COLO668 (cell line): ENCODE data around the gene NUCB1.

Experiments used
- DNase-seq: peaks from one replicate; lab custom pipeline; 2025; ENCODE audit not compliant: unreplicated experiment; lab: John Stamatoyannopoulos, UW

Gene NUCB1

GRCh38 chr19:48962029-48962848 is 62.1 kb downstream of the NUCB1 start:
- DNase-seq, result peak; percentile 85

- peak; percentile 10 for DNase-seq
Measured at GRCh38 chr19:48962849-48963165, 62.7 kb downstream of the NUCB1 start.

GRCh38 chr19:48963371-48964204 is 63.5 kb downstream of the NUCB1 start:
- DNase-seq, result peak; percentile 78

GRCh38 chr19:48964205-48965039 is 64.3 kb downstream of the NUCB1 start:
- DNase-seq, result peak; percentile 52

GRCh38 chr19:48965040-48965805 is 65.1 kb downstream of the NUCB1 start, which contains the start of gene FTL:
Gene FTL (plus strand): TSS chr19:48965309. CDS start chr19:48965508, 199 bp downstream.
- peak; percentile 96 for DNase-seq

GRCh38 chr19:48965806-48966540 is 65.9 kb downstream of the NUCB1 start:
- DNase-seq, result peak; percentile 86

- DNase-seq, result no peak
Measured at GRCh38 chr19:48966541-48967345, 66.6 kb downstream of the NUCB1 start.

GRCh38 chr19:48967346-48968178 is 67.5 kb downstream of the NUCB1 start:
- DNase-seq, result no peak

GRCh38 chr19:48968179-48968661 is 68.1 kb downstream of the NUCB1 start:
- DNase-seq, result no peak

- DNase-seq, result no peak
Measured at GRCh38 chr19:48968813-48969218, 68.7 kb downstream of the NUCB1 start.

GRCh38 chr19:48969276-48970138 is 69.4 kb downstream of the NUCB1 start:
- no peak for DNase-seq

GRCh38 chr19:48970139-48970766 is 70.1 kb downstream of the NUCB1 start:
- DNase-seq, result no peak

- peak; percentile 81 for DNase-seq
Measured at GRCh38 chr19:48970923-48971395, 70.8 kb downstream of the NUCB1 start.
